Activated naive CD4-positive, alpha-beta T cell (primary cell): ENCODE measurements around the gene WNT9A.

Experiments
- DNase-seq, 4 experiments: peaks; one replicate each; lab custom pipeline; 2025; lab: John Stamatoyannopoulos, UW

WNT9A gene

GRCh38 chr1:227954163-227954850 lies 6.6 kb upstream of the WNT9A start:
- no peak for DNase-seq

- DNase-seq = no peak
Measured at GRCh38 chr1:227953022-227953412, 5.3 kb upstream of the WNT9A start.

GRCh38 chr1:227952374-227953021 lies 4.8 kb upstream of the WNT9A start:
- DNase-seq = no peak

- no peak for DNase-seq
Measured at GRCh38 chr1:227951624-227952373, 4.1 kb upstream of the WNT9A start.

- no peak for DNase-seq
Measured at GRCh38 chr1:227950735-227951346, 3.1 kb upstream of the WNT9A start.

GRCh38 chr1:227949954-227950734 lies 2.4 kb upstream of the WNT9A start:
- DNase-seq = no peak

GRCh38 chr1:227949341-227949921 lies 1.7 kb upstream of the WNT9A start:
- DNase-seq = no peak

GRCh38 chr1:227948493-227949260 lies 945 bp upstream of the WNT9A start:
- DNase-seq = no peak

- no peak for DNase-seq
Measured at GRCh38 chr1:227947386-227947675, 401 bp downstream of the WNT9A start.

GRCh38 chr1:227946624-227947385 lies 927 bp downstream of the WNT9A start:
- DNase-seq = peak in 2 of 4 experiments; percentile 18 to 52

- DNase-seq = no peak
Measured at GRCh38 chr1:227945891-227946623, 1.7 kb downstream of the WNT9A start.

GRCh38 chr1:227944931-227945890 lies 2.5 kb downstream of the WNT9A start:
- no peak for DNase-seq

GRCh38 chr1:227944090-227944930 lies 3.4 kb downstream of the WNT9A start:
- no peak for DNase-seq

GRCh38 chr1:227943381-227944089 lies 4.2 kb downstream of the WNT9A start:
- no peak for DNase-seq

- DNase-seq = no peak
Measured at GRCh38 chr1:227942716-227943261, 4.9 kb downstream of the WNT9A start.

GRCh38 chr1:227942021-227942715 lies 5.6 kb downstream of the WNT9A start:
- DNase-seq = no peak
